OCI-LY3 (cell line): ENCODE data around the gene SUPT3H.

ENCODE experiments used
- H2AFZ ChIP-seq: fragments of 200-600, 300-600 bp; shearing (Covaris generic); 2 replicates; pipeline ENCODE4 v1.6.0; 2014; ENCODE audit warnings: antibody characterized with exemption, low read depth, low read length
- H3K27ac ChIP-seq: fragments of 200-600, 300-600 bp; sonication (generic); 2 replicates; pipeline ENCODE4 v1.5.1; 2014; ENCODE audit warnings: mild to moderate bottlenecking, low read length, moderate library complexity, mixed read lengths
- H3K27me3 ChIP-seq: fragments of 200-600, 300-600 bp; sonication (generic); 2 replicates; pipeline ENCODE4 v1.6.1; 2014; ENCODE audit warnings: low read depth, low read length, mixed read lengths
- H3K36me3 ChIP-seq: fragments of 200-600, 300-600 bp; sonication (generic); replicated peaks from 2 replicates; pipeline ENCODE3; 2014; ENCODE audit warnings: low read depth, low read length, mixed read lengths
- H3K4me1 ChIP-seq: fragments of 300-600, 200-600 bp; sonication (generic); 2 replicates; pipeline ENCODE4 v1.6.1; 2014; ENCODE audit warnings: low read length, mixed read lengths
- H3K4me2 ChIP-seq: fragments of 200-600, 300-600 bp; sonication (generic); 2 replicates; pipeline ENCODE4 v1.6.1; 2014; ENCODE audit warnings: low read length, mixed read lengths
- H3K4me3 ChIP-seq: fragments of 300-600, 200-600 bp; sonication (generic); 2 replicates; pipeline ENCODE4 v1.5.1; 2014; ENCODE audit warnings: antibody characterized with exemption, mild to moderate bottlenecking, low read length, moderate library complexity
- H3K79me2 ChIP-seq: fragments of 300-600, 200-600 bp; shearing (Covaris generic); 2 replicates; pipeline ENCODE4 v1.6.1; 2014; ENCODE audit warnings: mild to moderate bottlenecking, low read length, mixed read lengths
- H3K9ac ChIP-seq: fragments of 300-600, 200-600 bp; shearing (Covaris generic); 2 replicates; pipeline ENCODE4 v1.6.0; 2014; ENCODE audit warnings: mild to moderate bottlenecking, low read length, moderate library complexity
- H3K9me3 ChIP-seq: fragments of 200-600, 300-600 bp; shearing (Covaris generic); 2 replicates; pipeline ENCODE4 v1.6.1; 2014; ENCODE audit warnings: low read length, mixed read lengths; ENCODE audit not compliant: insufficient read depth
- H4K20me1 ChIP-seq: fragments of 200-600, 300-600 bp; sonication (generic); 2 replicates; pipeline ENCODE4 v1.6.1; 2016; ENCODE audit warnings: low read length, mixed read lengths; ENCODE audit not compliant: insufficient read depth
- EZH2phosphoT487 ChIP-seq: fragments of 200-600 bp; shearing (Covaris generic); IDR thresholded peaks from 2 replicates; pipeline ENCODE4 v1.6.1; 2018; ENCODE audit warnings: antibody characterized with exemption, mixed run types, low read depth
- TF ChIP-seq, protein P1 (sequence below): fragments of 200-600, 300-600 bp; sonication (generic); IDR thresholded peaks from 2 replicates; pipeline ENCODE4 v1.5.1; 2014; ENCODE audit warnings: antibody characterized with exemption, low read length, low read depth

Gene SUPT3H

DNA sequence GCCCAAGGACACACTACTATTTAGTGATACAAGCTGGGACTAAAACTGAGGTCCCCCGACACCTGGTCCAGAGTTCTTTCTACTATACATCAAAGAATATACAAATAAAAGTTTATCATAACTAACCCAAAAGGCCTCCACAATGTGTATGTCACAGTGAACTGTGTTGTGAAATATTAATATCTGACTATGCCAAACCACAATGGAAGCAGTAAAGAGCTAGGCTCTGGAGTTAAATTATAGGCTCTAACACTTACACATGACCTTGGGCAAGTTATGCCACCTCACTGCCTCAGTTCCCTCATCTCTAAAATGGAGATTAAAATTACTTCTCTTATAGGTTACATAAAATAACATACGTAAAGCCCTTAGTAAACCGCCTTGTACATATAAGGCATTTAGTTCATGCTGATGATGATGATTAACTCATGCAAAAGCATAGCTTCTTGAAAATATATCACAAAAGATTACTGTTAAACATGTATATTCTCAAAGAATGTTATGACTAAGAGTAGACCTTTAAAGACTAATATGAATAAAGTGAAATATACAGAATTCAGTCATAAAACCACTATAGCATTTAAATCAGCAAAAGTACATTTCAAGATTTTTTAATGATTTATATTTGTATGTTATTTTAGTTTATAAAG lies 5.7 kb downstream of the SUPT3H start:
- TF ChIP-seq, protein P1, sequence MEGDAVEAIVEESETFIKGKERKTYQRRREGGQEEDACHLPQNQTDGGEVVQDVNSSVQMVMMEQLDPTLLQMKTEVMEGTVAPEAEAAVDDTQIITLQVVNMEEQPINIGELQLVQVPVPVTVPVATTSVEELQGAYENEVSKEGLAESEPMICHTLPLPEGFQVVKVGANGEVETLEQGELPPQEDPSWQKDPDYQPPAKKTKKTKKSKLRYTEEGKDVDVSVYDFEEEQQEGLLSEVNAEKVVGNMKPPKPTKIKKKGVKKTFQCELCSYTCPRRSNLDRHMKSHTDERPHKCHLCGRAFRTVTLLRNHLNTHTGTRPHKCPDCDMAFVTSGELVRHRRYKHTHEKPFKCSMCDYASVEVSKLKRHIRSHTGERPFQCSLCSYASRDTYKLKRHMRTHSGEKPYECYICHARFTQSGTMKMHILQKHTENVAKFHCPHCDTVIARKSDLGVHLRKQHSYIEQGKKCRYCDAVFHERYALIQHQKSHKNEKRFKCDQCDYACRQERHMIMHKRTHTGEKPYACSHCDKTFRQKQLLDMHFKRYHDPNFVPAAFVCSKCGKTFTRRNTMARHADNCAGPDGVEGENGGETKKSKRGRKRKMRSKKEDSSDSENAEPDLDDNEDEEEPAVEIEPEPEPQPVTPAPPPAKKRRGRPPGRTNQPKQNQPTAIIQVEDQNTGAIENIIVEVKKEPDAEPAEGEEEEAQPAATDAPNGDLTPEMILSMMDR, result no peak
- no peak for TF ChIP-seq EZH2phosphoT487
- no peaks in the 10 kb centered on the region for H3K36me3 ChIP-seq
- no peak overlapping the region for H3K9ac ChIP-seq
- H3K4me1 ChIP-seq, result peaks cover 22% of the 10 kb centered on the region
- no peak overlapping the region for H3K27ac ChIP-seq
- H3K79me2 ChIP-seq, result peaks cover 8% of the 10 kb centered on the region
- H3K4me2 ChIP-seq, result no peak overlapping the region
- H3K4me3 ChIP-seq, result no peak overlapping the region
- H3K9me3 ChIP-seq, result no peaks in the 10 kb centered on the region
- no peaks in the 10 kb centered on the region for H4K20me1 ChIP-seq
- no peak overlapping the region for H2AFZ ChIP-seq
- no peaks in the 10 kb centered on the region for H3K27me3 ChIP-seq

- no peak overlapping the region for H2AFZ ChIP-seq
- H3K36me3 ChIP-seq, result no peaks in the 10 kb centered on the region
- no peak overlapping the region for H3K27ac ChIP-seq
- TF ChIP-seq, protein P1, result no peak
- TF ChIP-seq EZH2phosphoT487, result no peak
- H3K27me3 ChIP-seq, result no peaks in the 10 kb centered on the region
- H3K4me2 ChIP-seq, result peak overlapping the region; percentile 18
- H4K20me1 ChIP-seq, result no peaks in the 10 kb centered on the region
- no peaks in the 10 kb centered on the region for H3K9me3 ChIP-seq
- no peaks in the 10 kb centered on the region for H3K79me2 ChIP-seq
- H3K4me3 ChIP-seq, result no peak overlapping the region
- no peak overlapping the region for H3K9ac ChIP-seq
- H3K4me1 ChIP-seq, result peaks cover 17% of the 10 kb centered on the region
Observed at GRCh38 chr6:45369870-45370269, 7.9 kb downstream of the SUPT3H start.

- Histone ChIP-seq H3K27me3 (no peaks in the 10 kb centered on the region), H3K36me3 (no peaks in the 10 kb centered on the region), H3K9me3 (no peaks in the 10 kb centered on the region), H3K4me2 (no peak overlapping the region), H2AFZ (no peak overlapping the region), H4K20me1 (no peaks in the 10 kb centered on the region), H3K9ac (no peak overlapping the region), H3K27ac (no peak overlapping the region), H3K4me3 (no peak overlapping the region), H3K4me1 (peaks cover 17% of the 10 kb centered on the region), H3K79me2 (no peaks in the 10 kb centered on the region)
- no peak for TF ChIP-seq EZH2phosphoT487
- TF ChIP-seq, protein P1, result no peak
Observed at GRCh38 chr6:45367999-45368398, 9.7 kb downstream of the SUPT3H start.

DNA sequence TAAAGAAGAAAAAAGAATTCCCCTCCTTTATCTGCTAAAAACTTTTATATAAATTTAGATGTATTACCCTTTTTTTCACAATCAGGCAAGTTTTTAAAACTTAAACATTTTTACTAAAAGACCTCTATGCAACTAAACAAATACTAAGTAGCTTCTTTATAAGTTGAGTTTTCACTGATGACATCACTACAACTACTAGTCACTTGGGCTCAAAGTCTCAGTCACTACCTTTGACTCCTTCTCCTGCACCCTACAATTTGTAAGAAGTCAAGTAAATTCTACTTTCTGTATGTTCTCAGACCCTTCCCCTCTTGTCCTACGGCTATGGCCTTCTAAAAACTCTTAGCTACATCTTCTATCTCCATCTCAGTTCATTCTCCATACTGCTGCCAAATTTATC lies 11.2 kb downstream of the SUPT3H start:
- TF ChIP-seq, protein P1, result no peak
- TF ChIP-seq EZH2phosphoT487, result no peak
- H3K9me3 ChIP-seq, result no peaks in the 10 kb centered on the region
- H3K4me3 ChIP-seq, result no peak overlapping the region
- H3K9ac ChIP-seq, result no peak overlapping the region
- no peak overlapping the region for H3K27ac ChIP-seq
- H3K4me1 ChIP-seq, result peaks cover 10% of the 10 kb centered on the region
- no peaks in the 10 kb centered on the region for H4K20me1 ChIP-seq
- no peaks in the 10 kb centered on the region for H3K36me3 ChIP-seq
- no peak overlapping the region for H2AFZ ChIP-seq
- H3K27me3 ChIP-seq, result no peaks in the 10 kb centered on the region
- no peaks in the 10 kb centered on the region for H3K79me2 ChIP-seq
- H3K4me2 ChIP-seq, result no peak overlapping the region
